Glutamatergic neuron (in vitro differentiated cells): ENCODE measurements around the gene WNT4. TPM values are rescaled to one million over a fixed set of nuclear protein-coding genes. Genes with fewer than 3 reads are reported as not detected.

Experiments used
- DNase-seq: peaks from one replicate; pipeline ENCODE4 v3.0.0; 2022
- H3K27ac Mint-ChIP-seq: one replicate; pipeline ENCODE4 v1.8.0; 2020; ENCODE audit warnings: mild to moderate bottlenecking, mixed read lengths, inconsistent platforms; ENCODE audit not compliant: unreplicated experiment
- H3K27me3 Mint-ChIP-seq: one replicate; pipeline ENCODE4 v1.8.0; 2020; ENCODE audit warnings: mild to moderate bottlenecking, moderate library complexity, mixed read lengths, inconsistent platforms; ENCODE audit not compliant: unreplicated experiment
- H3K36me3 Mint-ChIP-seq: one replicate; pipeline ENCODE4 v1.8.0; 2020; ENCODE audit warnings: mild to moderate bottlenecking, mixed read lengths, inconsistent platforms; ENCODE audit not compliant: unreplicated experiment
- H3K4me1 Mint-ChIP-seq: one replicate; pipeline ENCODE4 v1.8.0; 2020; ENCODE audit warnings: mild to moderate bottlenecking, low read depth, mixed read lengths, inconsistent platforms; ENCODE audit not compliant: unreplicated experiment
- H3K4me3 Mint-ChIP-seq: one replicate; pipeline ENCODE4 v1.8.0; 2020; ENCODE audit warnings: mild to moderate bottlenecking, mixed read lengths, inconsistent platforms; ENCODE audit not compliant: unreplicated experiment
- H3K9me3 Mint-ChIP-seq: one replicate; pipeline ENCODE4 v1.8.0; 2020; ENCODE audit warnings: mild to moderate bottlenecking, moderate library complexity, mixed read lengths, inconsistent platforms; ENCODE audit not compliant: unreplicated experiment
- CTCF ChIP-seq: fragments of 200-600 bp; sonication (generic); IDR thresholded peaks from one replicate; pipeline ENCODE4 v1.5.0; 2021; ENCODE audit not compliant: partially characterized antibody, unreplicated experiment
- total RNA-seq: library from RNA; stranded (reverse); fragmentation: NEBNext Ultra II Directional; extraction: Animal tissue kit (Norgen Biotek cat#: 25700); gene quantifications from one replicate; pipeline ENCODE4 v1.2.1, GENCODE V29; 2021; ENCODE audit not compliant: unreplicated experiment

WNT4 gene
- total RNA-seq, 1 donor from 2014 or later, result not detected

GRCh38 chr1:22164841-22165808, 22.2 kb upstream of the WNT4 start:
- H3K27ac Mint-ChIP-seq, result no peak overlapping the region
- peaks cover 5% of the 10 kb centered on the region for H3K27me3 Mint-ChIP-seq
- H3K4me1 Mint-ChIP-seq, result no peaks in the 10 kb centered on the region
- no peak overlapping the region for H3K4me3 Mint-ChIP-seq
- no peak for TF ChIP-seq CTCF
- no peaks in the 10 kb centered on the region for H3K36me3 Mint-ChIP-seq
- DNase-seq, result no peak
- peaks cover 6% of the 10 kb centered on the region for H3K9me3 Mint-ChIP-seq

DNA sequence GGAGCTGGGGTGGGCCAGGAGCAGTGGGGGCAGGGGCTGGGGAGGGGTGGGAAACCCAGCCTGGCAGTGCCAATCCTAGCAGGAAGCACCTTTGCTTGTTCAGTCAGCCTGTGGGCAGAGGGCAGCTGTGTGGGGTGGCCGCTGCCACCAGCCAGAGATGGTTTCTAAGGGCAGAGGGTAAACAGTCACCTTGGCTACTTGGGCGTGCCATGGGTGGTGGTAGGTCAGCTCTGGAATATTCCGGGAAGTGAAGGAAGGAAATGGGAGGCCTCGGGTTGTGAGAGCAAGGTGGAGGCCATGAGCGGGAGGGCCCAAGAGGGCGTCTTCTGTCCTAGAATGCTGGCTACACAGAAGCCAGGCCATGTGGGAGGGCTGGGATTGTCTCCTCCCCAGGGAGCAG, 20.7 kb upstream of the WNT4 start:
- Mint-ChIP-seq H3K4me3 (no peak overlapping the region), H3K36me3 (no peaks in the 10 kb centered on the region), H3K4me1 (no peaks in the 10 kb centered on the region), H3K27ac (no peak overlapping the region), H3K9me3 (peaks cover 4% of the 10 kb centered on the region), H3K27me3 (peaks cover 5% of the 10 kb centered on the region)
- DNase-seq, result no peak
- TF ChIP-seq CTCF, result no peak

GRCh38 chr1:22163137-22163536, 20.2 kb upstream of the WNT4 start:
- TF ChIP-seq CTCF, result no peak
- no peak for DNase-seq
- Mint-ChIP-seq H3K27ac (no peak overlapping the region), H3K4me1 (no peaks in the 10 kb centered on the region), H3K36me3 (no peaks in the 10 kb centered on the region), H3K4me3 (no peak overlapping the region), H3K9me3 (peaks cover 4% of the 10 kb centered on the region), H3K27me3 (peaks cover 5% of the 10 kb centered on the region)

DNA sequence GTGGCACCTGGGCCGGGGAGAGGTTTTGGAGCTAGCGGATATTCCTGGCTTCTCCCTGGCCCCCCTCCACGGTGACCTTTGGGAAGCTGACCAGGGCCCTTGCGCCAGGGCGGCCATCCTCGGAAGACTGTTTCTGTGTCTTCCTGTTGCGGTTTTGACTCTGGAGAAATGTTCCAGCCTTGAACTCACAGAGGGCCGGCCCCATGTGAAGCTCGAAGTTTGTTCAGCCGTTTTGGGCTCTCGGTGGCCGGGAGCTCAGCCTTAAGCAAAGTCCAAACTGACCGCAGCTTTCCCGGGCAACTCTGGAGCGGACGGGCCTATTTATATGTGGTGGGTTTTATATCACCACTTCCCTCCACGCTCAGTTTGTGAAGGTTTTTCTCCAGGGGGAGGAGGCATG, 17.0 kb upstream of the WNT4 start:
- no peak overlapping the region for H3K27ac Mint-ChIP-seq
- no peak overlapping the region for H3K4me3 Mint-ChIP-seq
- no peaks in the 10 kb centered on the region for H3K4me1 Mint-ChIP-seq
- peaks cover 2% of the 10 kb centered on the region for H3K9me3 Mint-ChIP-seq
- H3K36me3 Mint-ChIP-seq, result no peaks in the 10 kb centered on the region
- no peak for DNase-seq
- TF ChIP-seq CTCF, result no peak
- H3K27me3 Mint-ChIP-seq, result peaks cover 5% of the 10 kb centered on the region

DNA sequence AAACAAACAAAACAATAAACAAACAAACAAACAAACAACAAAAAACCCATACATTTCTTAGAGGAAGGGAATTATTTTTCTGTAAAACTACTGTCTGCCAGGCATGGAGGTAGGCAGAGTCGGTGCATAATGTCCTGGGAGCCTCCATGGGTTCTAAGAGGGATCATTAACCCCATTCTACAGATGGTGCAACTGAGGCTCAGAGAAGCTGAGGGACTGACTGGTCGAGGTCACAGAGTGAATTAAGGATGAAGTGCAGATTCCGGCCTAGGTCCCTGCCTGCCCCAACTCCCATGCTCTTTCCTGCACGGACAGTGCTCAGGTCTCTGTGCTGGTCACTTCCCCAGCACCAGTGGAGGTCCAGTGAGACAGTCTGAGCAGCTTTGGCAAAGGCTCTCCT, 15.8 kb upstream of the WNT4 start:
- H3K36me3 Mint-ChIP-seq, result no peaks in the 10 kb centered on the region
- H3K27me3 Mint-ChIP-seq, result peaks cover 5% of the 10 kb centered on the region
- H3K9me3 Mint-ChIP-seq, result peaks cover 2% of the 10 kb centered on the region
- H3K27ac Mint-ChIP-seq, result no peak overlapping the region
- H3K4me3 Mint-ChIP-seq, result no peak overlapping the region
- no peak for TF ChIP-seq CTCF
- no peak for DNase-seq
- H3K4me1 Mint-ChIP-seq, result peaks cover 7% of the 10 kb centered on the region
